Suppressor macrophage treated with lipopolysaccharide for 1 hour (primary cell): Measurements from ENCODE around the gene IQSEC3.

Source experiments
- DNase-seq, 3 donors: peaks; one replicate each; pipeline ENCODE4 v3.0.0-alpha.2; 2020 to 2022

The IQSEC3 gene

DNA sequence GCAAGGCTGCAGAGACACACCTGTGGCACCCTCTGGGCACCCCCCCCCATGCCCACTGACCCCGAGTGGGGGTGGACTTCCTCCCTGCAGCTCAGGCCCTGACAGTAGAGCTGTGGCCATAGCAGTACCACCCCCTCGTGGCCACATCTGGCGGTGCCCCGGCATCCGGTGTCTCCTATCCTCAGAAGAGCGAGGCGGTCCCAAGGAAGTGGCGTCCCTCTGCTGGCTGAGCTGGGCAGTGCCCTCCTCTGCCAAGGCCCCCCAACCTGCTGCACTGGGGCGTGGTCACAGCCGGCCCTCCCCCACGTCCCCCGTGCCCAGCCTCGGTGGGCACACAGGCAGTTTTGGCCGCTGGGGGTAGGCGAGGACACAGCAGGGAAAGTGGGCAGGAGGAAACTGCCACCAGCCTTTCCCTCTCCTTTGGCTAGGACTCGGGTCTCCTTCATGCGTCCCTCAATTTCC lies 153.4 kb downstream of the IQSEC3 start:
- peak; percentile 93 to 95 (median 94) for DNase-seq

DNA sequence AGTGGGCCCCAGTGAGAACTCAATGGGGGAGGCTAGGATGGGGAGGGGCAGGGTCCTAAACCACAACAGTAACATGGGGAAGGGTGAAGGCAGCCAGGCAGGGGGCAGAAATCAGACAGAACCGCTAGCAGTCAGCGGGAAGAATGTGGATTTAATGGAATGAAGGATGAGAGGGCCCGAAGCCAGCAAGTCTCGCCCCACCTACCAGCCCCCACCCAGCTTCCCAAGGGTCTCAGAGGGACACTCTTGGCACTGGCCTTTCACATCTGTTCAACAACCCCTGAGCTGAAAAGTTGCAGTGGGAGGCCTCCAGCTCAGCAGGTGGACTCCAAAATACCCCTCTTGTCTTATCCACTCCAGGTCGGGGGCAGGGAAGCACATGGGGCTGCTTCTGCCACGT lies 153.9 kb downstream of the IQSEC3 start:
- no peak for DNase-seq

DNA sequence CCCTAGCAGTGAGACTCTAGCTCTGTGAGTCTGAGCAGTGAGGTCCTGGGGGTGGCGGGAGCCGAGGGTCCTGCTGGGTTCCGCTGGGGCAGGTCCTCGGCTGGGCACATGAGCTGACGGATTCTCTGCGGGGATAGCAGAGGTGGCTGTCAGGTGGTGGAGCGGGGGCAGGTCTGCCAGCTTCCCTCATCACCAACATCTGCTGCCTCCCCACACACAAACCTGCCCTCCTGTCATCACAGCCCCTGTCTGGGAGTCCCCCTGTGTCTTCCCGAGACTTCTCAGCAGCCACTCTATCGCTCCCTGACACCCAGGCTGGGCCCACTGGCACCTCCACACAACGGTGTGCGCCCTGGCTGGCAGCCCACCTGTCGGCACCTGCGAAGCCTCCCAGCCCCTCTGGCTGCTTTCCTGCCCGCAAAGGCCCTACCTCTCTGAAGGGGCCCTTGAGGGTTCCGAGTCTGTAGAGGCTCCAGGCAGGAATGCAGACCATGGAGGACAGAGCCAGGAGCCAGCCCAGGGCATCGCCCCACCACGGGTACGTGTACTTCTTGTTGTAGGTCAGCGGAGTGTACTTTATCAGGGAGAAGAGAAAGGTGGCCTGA lies 154.5 kb downstream of the IQSEC3 start:
- no peak for DNase-seq

DNA sequence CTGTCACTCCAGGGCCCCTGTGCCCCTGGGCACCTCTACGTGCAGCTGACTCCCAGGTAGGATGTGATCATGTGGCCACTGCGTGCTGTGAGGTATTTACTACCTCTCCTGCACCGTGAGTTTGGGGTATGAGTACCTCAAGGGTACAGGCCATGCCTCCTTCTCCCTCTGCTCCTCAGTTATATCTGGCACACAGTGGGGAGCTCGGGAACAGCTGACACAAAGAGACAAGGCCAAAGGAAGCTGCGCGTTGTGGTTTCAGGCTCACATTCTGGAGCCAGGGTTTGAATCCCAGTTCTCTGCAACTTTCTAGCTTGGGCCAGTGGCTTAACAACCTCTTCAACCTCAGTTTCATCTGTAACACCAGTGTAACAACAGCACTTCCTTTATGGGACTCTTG lies 155.2 kb downstream of the IQSEC3 start:
- no peak for DNase-seq

DNA sequence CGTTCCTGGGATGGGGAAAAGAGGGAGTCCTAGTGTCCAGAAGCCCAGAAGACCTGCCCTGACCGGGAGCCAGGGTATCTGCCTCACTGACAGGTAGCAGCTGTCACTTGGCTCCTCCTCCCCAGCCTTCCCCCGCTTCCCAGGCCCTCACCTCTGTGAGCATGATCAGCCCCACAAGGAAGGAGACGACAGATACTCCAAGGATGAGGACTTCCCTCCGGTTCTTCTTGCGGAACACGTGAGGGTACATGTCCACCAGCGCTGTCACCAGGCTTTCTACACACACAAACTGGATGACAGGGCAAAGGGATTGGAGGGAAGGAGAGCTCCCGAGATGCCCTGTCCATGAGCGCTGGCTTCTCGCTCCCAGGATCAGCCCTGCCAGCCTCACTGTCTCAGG lies 157.3 kb downstream of the IQSEC3 start:
- DNase-seq, result no peak

DNA sequence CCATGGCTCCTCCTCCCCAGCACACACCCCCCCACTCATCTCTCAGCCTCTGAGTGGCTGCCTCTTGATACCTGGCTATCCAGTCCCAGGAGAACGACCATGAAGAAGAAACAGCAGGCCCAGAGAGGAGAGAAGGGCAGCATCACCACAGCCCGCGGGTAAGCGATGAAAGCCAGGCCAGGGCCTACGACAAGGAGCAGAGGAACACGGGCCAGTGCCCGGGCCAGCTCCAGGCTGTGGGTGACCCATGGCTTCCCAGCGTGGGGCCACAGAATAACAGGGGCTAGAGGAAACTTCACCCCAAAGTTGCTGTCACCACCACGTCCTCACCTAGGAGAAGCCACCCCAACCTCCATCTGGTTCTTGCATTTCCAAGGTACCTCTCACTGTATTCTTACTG lies 157.8 kb downstream of the IQSEC3 start:
- DNase-seq, result no peak

DNA sequence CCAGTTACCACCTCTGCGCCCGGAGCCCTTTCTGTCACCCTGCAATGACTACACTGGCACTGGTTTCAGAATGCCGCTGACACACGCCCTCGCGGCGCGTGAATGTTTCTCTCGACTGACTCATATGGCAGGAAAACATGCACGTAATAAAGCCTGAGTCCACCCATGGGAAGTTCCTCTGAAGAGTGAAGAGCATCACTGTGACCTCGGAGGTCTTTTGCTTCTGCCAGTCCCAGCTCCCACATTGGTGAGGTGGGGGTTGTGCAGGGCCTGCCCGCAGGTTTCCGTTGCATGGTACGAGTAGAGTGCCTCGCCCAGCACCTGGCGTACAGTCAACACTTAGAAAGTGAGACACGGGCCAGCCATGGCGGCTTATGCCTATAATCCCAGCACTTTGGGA lies 158.4 kb downstream of the IQSEC3 start:
- DNase-seq, result peak; percentile 20 to 54 (median 36)

DNA sequence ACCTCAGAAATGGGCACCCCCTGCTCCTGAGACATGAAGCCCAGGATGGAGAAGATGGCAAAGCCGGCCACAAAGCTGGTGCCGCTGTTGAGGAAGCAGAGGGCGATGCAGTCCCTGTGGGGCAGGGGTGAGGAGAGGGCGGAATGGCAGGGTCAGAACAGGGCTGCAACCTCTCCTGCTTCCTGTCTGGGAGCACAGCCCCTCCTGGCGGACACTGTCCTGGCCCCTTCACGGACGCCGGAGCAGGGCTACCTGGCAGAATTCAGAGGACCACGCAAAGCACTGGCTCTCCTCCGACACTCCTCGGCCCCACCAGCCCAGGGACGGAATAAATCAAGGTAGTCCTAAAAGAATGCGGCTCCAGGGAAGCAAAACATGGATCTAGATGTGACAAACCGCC lies 159.8 kb downstream of the IQSEC3 start:
- no peak for DNase-seq

DNA sequence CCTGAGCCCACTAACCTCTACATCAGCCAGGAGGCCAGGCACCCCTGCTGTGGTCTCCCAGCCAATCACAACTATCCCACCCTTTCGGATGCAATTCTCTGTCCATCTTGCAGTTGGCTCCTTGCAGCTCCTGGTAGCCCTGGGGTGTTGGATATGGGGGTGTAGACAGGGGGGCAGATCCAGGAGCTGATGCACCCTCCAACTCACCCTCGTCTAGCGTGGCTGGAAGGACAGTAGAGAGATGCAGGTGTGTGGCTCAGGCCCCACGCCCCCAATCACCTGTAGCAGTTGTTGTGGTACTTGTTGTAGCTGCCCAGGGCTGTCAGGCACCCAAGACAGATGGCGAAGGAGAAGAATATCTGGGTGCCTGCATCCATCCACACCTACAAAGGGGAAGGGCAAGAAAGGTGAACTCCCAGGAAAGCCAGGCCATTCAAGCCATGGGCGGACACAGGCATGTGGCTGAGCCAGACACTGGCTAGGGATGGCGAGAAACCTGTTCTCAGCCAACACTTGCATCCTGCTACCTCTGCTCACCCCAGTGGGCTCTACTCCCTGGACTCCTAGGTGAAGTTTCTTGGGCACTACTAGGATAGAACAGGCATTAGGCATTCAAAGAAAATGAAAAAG lies 160.8 kb downstream of the IQSEC3 start:
- DNase-seq, result no peak
